Neuronal stem cell (in vitro differentiated cells): Measurements from ENCODE around the gene ZP1.

Experiments
- DNase-seq: peaks from one replicate; pipeline ENCODE4 v3.0.0-alpha.2; 2013; ENCODE audit warnings: low spot score
- H2AFZ ChIP-seq: one replicate; pipeline ENCODE4 v1.6.1; 2013; ENCODE audit warnings: mild to moderate bottlenecking, low read length, inconsistent platforms
- H2AK5ac ChIP-seq: 2 replicates; pipeline ENCODE4 v1.6.1; 2013; ENCODE audit warnings: low read depth, mild to moderate bottlenecking, inconsistent platforms, low read length, moderate library complexity, mixed read lengths
- H2BK120ac ChIP-seq: 2 replicates; pipeline ENCODE4 v1.6.1; 2013; ENCODE audit warnings: low read depth, mild to moderate bottlenecking, inconsistent platforms, low read length, moderate library complexity, mixed read lengths
- H2BK12ac ChIP-seq: one replicate; pipeline ENCODE4 v1.6.1; 2013; ENCODE audit warnings: low read length, inconsistent platforms
- H2BK15ac ChIP-seq: 2 replicates; pipeline ENCODE4 v1.6.1; 2013; ENCODE audit warnings: mild to moderate bottlenecking, low read length, inconsistent platforms, mixed read lengths
- H2BK5ac ChIP-seq: one replicate; pipeline ENCODE4 v1.6.1; 2013; ENCODE audit warnings: inconsistent platforms, mild to moderate bottlenecking, low read length, moderate library complexity
- H3K14ac ChIP-seq: one replicate; pipeline ENCODE4 v1.6.1; 2013; ENCODE audit warnings: low read length, inconsistent platforms
- H3K18ac ChIP-seq: 2 replicates; pipeline ENCODE4 v1.6.1; 2013; ENCODE audit warnings: low read length, inconsistent platforms
- H3K23ac ChIP-seq: 2 replicates; pipeline ENCODE4 v1.6.1; 2013; ENCODE audit warnings: low read depth, mild to moderate bottlenecking, mixed read lengths, low read length, inconsistent platforms; ENCODE audit not compliant: poor library complexity
- H3K27ac ChIP-seq: replicated peaks from 3 replicates; pipeline ENCODE4 v1.5.1; 2013; ENCODE audit warnings: low read length, inconsistent platforms
- H3K27me3 ChIP-seq, 3 experiments: 2 replicates each; pipeline ENCODE4 v1.6.1; 2013; ENCODE audit warnings: low read length in 3 of 3, mild to moderate bottlenecking in 2 of 3, inconsistent platforms in 1 of 3, low read depth in 1 of 3, mixed read lengths in 1 of 3, moderate library complexity in 1 of 3; ENCODE audit not compliant: control insufficient read depth in 3 of 3, insufficient read depth in 3 of 3
- H3K36me3 ChIP-seq, 2 donors: replicated peaks in 1 of 2; 2 replicates each; pipeline ENCODE4 v1.6.1; 2013; ENCODE audit warnings: low read length in 2 of 2; ENCODE audit not compliant: control insufficient read depth in 2 of 2, insufficient read depth in 2 of 2
- H3K4ac ChIP-seq: 2 replicates; pipeline ENCODE4 v1.6.1; 2013; ENCODE audit warnings: inconsistent platforms, mild to moderate bottlenecking, low read length, moderate library complexity
- H3K4me1 ChIP-seq, 2 donors: 1 replicate in 1 of 2; 2 replicates in 1 of 2; pipeline ENCODE4 v1.6.1; 2013; ENCODE audit warnings: low read length in 2 of 2, low read depth in 1 of 2; ENCODE audit not compliant: control insufficient read depth in 2 of 2, insufficient read depth in 1 of 2
- H3K4me2 ChIP-seq: one replicate; pipeline ENCODE4 v1.6.1; 2013; ENCODE audit warnings: mild to moderate bottlenecking, low read length, inconsistent platforms; ENCODE audit not compliant: insufficient read depth, poor library complexity, severe bottlenecking
- H3K4me3 ChIP-seq, 2 donors: 2 replicates each; pipeline ENCODE4 v1.5.1; 2013; ENCODE audit warnings: low read length in 2 of 2, mild to moderate bottlenecking in 2 of 2, inconsistent platforms in 1 of 2, moderate library complexity in 1 of 2
- H3K79me1 ChIP-seq: one replicate; pipeline ENCODE4 v1.6.1; 2013; ENCODE audit warnings: low read depth, mild to moderate bottlenecking, inconsistent platforms, low read length, moderate library complexity
- H3K9ac ChIP-seq: one replicate; pipeline ENCODE4 v1.6.1; 2013; ENCODE audit warnings: mild to moderate bottlenecking, low read depth, low read length, inconsistent platforms; ENCODE audit not compliant: poor library complexity
- H3K9me3 ChIP-seq, 2 donors: replicated peaks in 1 of 2; 2 replicates each; pipeline versions ENCODE3 to v1.6.1; 2013; ENCODE audit warnings: low read length in 2 of 2, mild to moderate bottlenecking in 2 of 2, inconsistent platforms in 1 of 2, low read depth in 1 of 2, mixed read lengths in 1 of 2, moderate library complexity in 1 of 2; ENCODE audit not compliant: control insufficient read depth in 2 of 2, insufficient read depth in 1 of 2
- H4K8ac ChIP-seq: one replicate; pipeline ENCODE4 v1.6.1; 2013; ENCODE audit warnings: low read depth, mild to moderate bottlenecking, inconsistent platforms, low read length, moderate library complexity
- H4K91ac ChIP-seq: one replicate; pipeline ENCODE4 v1.6.1; 2013; ENCODE audit warnings: low read length, low read depth, mild to moderate bottlenecking, inconsistent platforms; ENCODE audit not compliant: poor library complexity
- WGBS, 2 donors: extraction: QIAGEN DNeasy Blood & Tissue Kit; methylation state at CpG; one replicate each; pipeline ENCODE4 v1.1.7; 2013; ENCODE audit warnings: missing lambda C conversion rate in 2 of 2, mixed read lengths in 1 of 2; ENCODE audit not compliant: insufficient read length in 2 of 2, insufficient replicate concordance in 1 of 2; ENCODE audit errors: extremely low coverage in 2 of 2; 5-methylcytosine and 5-hydroxymethylcytosine counted together

The ZP1 gene

DNA sequence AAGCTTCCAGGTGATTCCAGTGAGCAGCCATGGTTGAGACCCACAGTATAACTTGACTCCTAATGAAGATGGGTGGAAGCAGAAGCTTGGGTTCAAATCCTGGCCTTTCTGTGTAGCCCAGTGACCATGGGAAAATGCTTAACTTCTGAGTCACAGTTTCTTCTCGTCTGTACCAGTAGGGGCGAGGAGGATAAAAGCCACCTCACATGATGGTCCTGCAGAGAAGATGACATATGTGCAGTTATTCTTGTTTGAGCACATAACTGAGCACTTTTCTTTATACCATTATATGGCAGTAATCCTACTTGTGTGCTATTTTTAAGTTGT lies 51.6 kb downstream of the ZP1 start:
- Histone ChIP-seq H2BK5ac (no peak overlapping the region), H2AFZ (no peak overlapping the region), H4K8ac (no peak overlapping the region), H3K79me1 (peaks cover 9% of the 10 kb centered on the region), H3K14ac (no peak overlapping the region), H3K4me3 (no peak overlapping the region), H3K4me2 (no peak overlapping the region), H4K91ac (no peak overlapping the region), H2BK12ac (no peak overlapping the region), H3K4me1 (peaks cover 9% of the 10 kb centered on the region in 2 donors), H3K27me3 (no peaks in the 10 kb centered on the region), H3K36me3 (peaks cover 32 to 76% of the 10 kb centered on the region in 2 donors), H2AK5ac (no peak overlapping the region), H2BK120ac (no peak overlapping the region), H2BK15ac (no peak overlapping the region), H3K23ac (no peak overlapping the region), H3K4ac (no peak overlapping the region), H3K9ac (no peak overlapping the region), H3K18ac (no peak overlapping the region), H3K9me3 (no peaks in the 10 kb centered on the region), H3K27ac (no peak overlapping the region)
- no peak for DNase-seq
- no CpG with 5 or more reads among the region's 2 CpGs for WGBS, 2 donors

- Histone ChIP-seq H2BK15ac (no peak overlapping the region), H3K27me3 (no peaks in the 10 kb centered on the region), H3K14ac (no peak overlapping the region), H3K36me3 (peaks cover 32 to 76% of the 10 kb centered on the region in 2 donors), H3K23ac (no peak overlapping the region), H2BK5ac (no peak overlapping the region), H3K4me3 (no peak overlapping the region), H4K91ac (no peak overlapping the region), H2AK5ac (no peak overlapping the region), H3K27ac (no peak overlapping the region), H3K79me1 (peaks cover 9% of the 10 kb centered on the region), H3K9me3 (no peaks in the 10 kb centered on the region), H3K4ac (no peak overlapping the region), H3K4me2 (no peak overlapping the region), H4K8ac (no peak overlapping the region), H2BK120ac (no peak overlapping the region), H3K4me1 (peaks cover 12% of the 10 kb centered on the region in 2 donors), H3K9ac (no peak overlapping the region), H2AFZ (no peak overlapping the region), H2BK12ac (no peak overlapping the region), H3K18ac (no peak overlapping the region)
- no peak for DNase-seq
- WGBS, 2 donors = no CpG with 5 or more reads among the region's 1 CpG
Observed at GRCh38 chr11:60919320-60919719, 52.0 kb downstream of the ZP1 start.

- Histone ChIP-seq H3K4me1 (peaks cover 12% of the 10 kb centered on the region in 2 donors), H3K79me1 (peaks cover 5% of the 10 kb centered on the region), H3K9me3 (no peaks in the 10 kb centered on the region), H2AK5ac (no peak overlapping the region), H2BK15ac (no peak overlapping the region), H3K36me3 (peaks cover 32 to 76% of the 10 kb centered on the region in 2 donors), H3K27me3 (no peaks in the 10 kb centered on the region), H4K8ac (no peak overlapping the region), H3K4me3 (no peak overlapping the region), H2AFZ (no peak overlapping the region), H4K91ac (no peak overlapping the region), H3K18ac (no peak overlapping the region), H2BK5ac (no peak overlapping the region), H2BK120ac (no peak overlapping the region), H2BK12ac (no peak overlapping the region), H3K23ac (no peak overlapping the region), H3K14ac (no peak overlapping the region), H3K9ac (no peak overlapping the region), H3K4ac (no peak overlapping the region), H3K4me2 (no peak overlapping the region), H3K27ac (no peak overlapping the region)
- WGBS, 2 donors = no CpG with 5 or more reads among the region's 2 CpGs
- no peak for DNase-seq
Observed at GRCh38 chr11:60919956-60920355, 52.6 kb downstream of the ZP1 start.

- Histone ChIP-seq H3K27me3 (no peaks in the 10 kb centered on the region), H3K27ac (no peak overlapping the region), H3K79me1 (peaks cover 5% of the 10 kb centered on the region), H3K4ac (no peak overlapping the region), H2AK5ac (no peak overlapping the region), H4K91ac (no peak overlapping the region), H3K23ac (no peak overlapping the region), H3K14ac (no peak overlapping the region), H3K4me3 (no peak overlapping the region), H2BK15ac (no peak overlapping the region), H3K9me3 (no peaks in the 10 kb centered on the region), H3K9ac (peak overlapping the region; percentile 54), H3K18ac (no peak overlapping the region), H4K8ac (no peak overlapping the region), H3K4me2 (no peak overlapping the region), H2BK120ac (no peak overlapping the region), H2BK12ac (no peak overlapping the region), H3K4me1 (peaks cover 14 to 15% of the 10 kb centered on the region in 2 donors), H3K36me3 (peaks cover 32 to 72% of the 10 kb centered on the region in 2 donors), H2BK5ac (no peak overlapping the region), H2AFZ (no peak overlapping the region)
- no peak for DNase-seq
- WGBS, 2 donors = no CpG with 5 or more reads among the region's 11 CpGs
Observed at GRCh38 chr11:60921259-60921658, 53.9 kb downstream of the ZP1 start.
